Measurements from ENCODE around the gene POLA2. TPM values are rescaled to one million over a fixed set of nuclear protein-coding genes. Genes with fewer than 3 reads are reported as not detected.

Gene POLA2
- total and polyA plus RNA-seq, 2 donors (not counting 3 experiments of a cell fraction or from before 2014, with no cell fraction given): 24.0 to 30.0 TPM

DNA sequence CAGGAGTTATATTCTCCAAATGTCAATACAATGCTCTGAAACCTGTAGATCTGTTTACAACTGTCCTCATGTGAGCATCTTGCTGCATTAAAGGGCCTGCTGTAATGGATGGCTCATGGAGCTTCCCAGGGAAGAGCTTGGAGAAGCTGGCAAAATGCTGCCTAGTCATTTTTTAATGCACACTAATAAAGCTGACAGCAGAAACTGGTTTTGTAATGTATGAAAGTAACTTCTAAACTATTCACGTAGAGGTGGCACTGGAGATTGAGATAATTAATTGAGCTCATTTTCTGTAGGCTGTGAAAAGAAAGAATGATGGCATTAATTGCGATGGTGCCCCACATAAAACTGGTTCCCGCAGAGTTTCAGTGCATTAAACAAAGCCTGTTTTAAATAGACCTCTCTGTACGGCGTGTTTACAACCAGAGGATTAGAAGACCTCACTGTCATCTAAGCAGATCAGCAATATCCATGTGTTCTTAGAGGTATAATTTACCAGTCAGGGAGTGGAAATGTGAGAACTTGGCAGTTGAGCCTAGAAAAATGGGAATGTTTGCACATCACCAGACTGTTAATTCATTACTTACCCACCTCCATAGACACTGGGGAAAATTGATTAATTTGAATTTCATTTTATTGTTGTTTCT is 16.0 kb downstream of the POLA2 start:
- dilution Hi-C loops (cut with MboI; ENCODE audit: extremely low pct_ligation_motif_present, low sequenced_read_pairs) (no loop called here), intact Hi-C loops (cut with micrococcal nuclease) (no loop called here)
- Histone ChIP-seq H3K79me2 (ENCODE audit: control insufficient read depth, insufficient read depth, low read length) (peaks cover 3% of the 10 kb centered on the region), H3K27ac (ENCODE audit: insufficient read depth, low read depth, low read length) (no peak overlapping the region), H4K20me1 (replicated peaks; ENCODE audit: control insufficient read depth, extremely low read depth, insufficient read depth, low read length) (no peaks in the 10 kb centered on the region), H3K9me3 (replicated peaks; ENCODE audit: control insufficient read depth, insufficient read depth, low read length) (no peaks in the 10 kb centered on the region), H3K27me3 (ENCODE audit: control insufficient read depth in 2 of 2, insufficient read depth in 2 of 2, low read length in 2 of 2) (no peaks in the 10 kb centered on the region), H3K4me2 (ENCODE audit: insufficient read depth, low read length) (no peak overlapping the region), H3K4me1 (ENCODE audit: control insufficient read depth, extremely low read depth, insufficient read depth, low read length) (peaks cover 53% of the 10 kb centered on the region), H3K4me3 (replicated peaks in 1 of 3; ENCODE audit: insufficient read depth in 1 of 3, low read depth in 1 of 3, low read length in 3 of 3) (no peak overlapping the region), H3K9me1 (replicated peaks; ENCODE audit: control insufficient read depth, extremely low read depth, insufficient read depth, low read length) (no peaks in the 10 kb centered on the region), H3K9ac (replicated peaks; ENCODE audit: extremely low read depth, insufficient read depth, low read length) (no peak overlapping the region), H2AFZ (ENCODE audit: low read depth, low read length) (no peak overlapping the region), H3K36me3 (ENCODE audit: control insufficient read depth in 2 of 2, extremely low read depth in 1 of 2, insufficient read depth in 2 of 2, low read length in 2 of 2) (peaks cover 3 to 6% of the 10 kb centered on the region in 2 experiments)
- POLR2A ChIA-PET: interaction anchor here (1.6 kb wide), 1 partner anchor 37 kb away, joined by 4 read pairs; the partner anchor contains the start of gene CDC42EP2
- CTCF ChIA-PET: interaction anchor here (1.1 to 12.3 kb wide), 5 partner anchors 14 to 96 kb away, joined by 3 to 625 read pairs (median 35); partner anchors contain the start of genes CAPN1, CDC42EP2 and DPF2
- FAIRE-seq: no peak
- TF ChIP-seq POLR2AphosphoS5 (IDR thresholded peaks at IDR 0.05; ENCODE audit: insufficient read depth, low read depth, low read length) (no peak), MYC (IDR thresholded peaks at IDR 0.05; ENCODE audit: low read depth, low read length) (no peak), GATA2 (IDR thresholded peaks at IDR 0.05; ENCODE audit: insufficient read depth, insufficient read length, low read depth, low read length) (no peak), MAX (IDR thresholded peaks at IDR 0.05; ENCODE audit: insufficient read depth, insufficient read length) (no peak), JUN (IDR thresholded peaks at IDR 0.05; ENCODE audit: borderline replicate concordance, insufficient read depth, insufficient read length, low read depth) (no peak), EZH2 (IDR thresholded peaks at IDR 0.05; ENCODE audit: borderline replicate concordance, low read depth, low read length, severe bottlenecking) (no peak), FOS (IDR thresholded peaks at IDR 0.05; ENCODE audit: borderline replicate concordance, insufficient read depth, low read length) (no peak), POLR2A (IDR thresholded peaks at IDR 0.05; ENCODE audit: low read depth, low read length) (no peak)
- TF ChIP-seq, protein P1, sequence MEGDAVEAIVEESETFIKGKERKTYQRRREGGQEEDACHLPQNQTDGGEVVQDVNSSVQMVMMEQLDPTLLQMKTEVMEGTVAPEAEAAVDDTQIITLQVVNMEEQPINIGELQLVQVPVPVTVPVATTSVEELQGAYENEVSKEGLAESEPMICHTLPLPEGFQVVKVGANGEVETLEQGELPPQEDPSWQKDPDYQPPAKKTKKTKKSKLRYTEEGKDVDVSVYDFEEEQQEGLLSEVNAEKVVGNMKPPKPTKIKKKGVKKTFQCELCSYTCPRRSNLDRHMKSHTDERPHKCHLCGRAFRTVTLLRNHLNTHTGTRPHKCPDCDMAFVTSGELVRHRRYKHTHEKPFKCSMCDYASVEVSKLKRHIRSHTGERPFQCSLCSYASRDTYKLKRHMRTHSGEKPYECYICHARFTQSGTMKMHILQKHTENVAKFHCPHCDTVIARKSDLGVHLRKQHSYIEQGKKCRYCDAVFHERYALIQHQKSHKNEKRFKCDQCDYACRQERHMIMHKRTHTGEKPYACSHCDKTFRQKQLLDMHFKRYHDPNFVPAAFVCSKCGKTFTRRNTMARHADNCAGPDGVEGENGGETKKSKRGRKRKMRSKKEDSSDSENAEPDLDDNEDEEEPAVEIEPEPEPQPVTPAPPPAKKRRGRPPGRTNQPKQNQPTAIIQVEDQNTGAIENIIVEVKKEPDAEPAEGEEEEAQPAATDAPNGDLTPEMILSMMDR (IDR thresholded peaks at IDR 0.05; ENCODE audit: extremely low read depth in 1 of 2, insufficient read depth in 1 of 2, low read depth in 1 of 2, low read length in 2 of 2): no peak
- BruUV-seq (replicated peaks): no TSS peak
- no peak for DNase-seq (ENCODE audit: low read depth, low spot score)

Measured in endothelial cell of umbilical vein (primary cell).